RKO (cell line): ENCODE results near the gene CD2.

Source experiments
- DNase-seq: peaks from one replicate; pipeline ENCODE4 v3.0.0-alpha.2; 2016; ENCODE audit warnings: low spot score

CD2 gene, protein sequence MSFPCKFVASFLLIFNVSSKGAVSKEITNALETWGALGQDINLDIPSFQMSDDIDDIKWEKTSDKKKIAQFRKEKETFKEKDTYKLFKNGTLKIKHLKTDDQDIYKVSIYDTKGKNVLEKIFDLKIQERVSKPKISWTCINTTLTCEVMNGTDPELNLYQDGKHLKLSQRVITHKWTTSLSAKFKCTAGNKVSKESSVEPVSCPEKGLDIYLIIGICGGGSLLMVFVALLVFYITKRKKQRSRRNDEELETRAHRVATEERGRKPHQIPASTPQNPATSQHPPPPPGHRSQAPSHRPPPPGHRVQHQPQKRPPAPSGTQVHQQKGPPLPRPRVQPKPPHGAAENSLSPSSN

DNA sequence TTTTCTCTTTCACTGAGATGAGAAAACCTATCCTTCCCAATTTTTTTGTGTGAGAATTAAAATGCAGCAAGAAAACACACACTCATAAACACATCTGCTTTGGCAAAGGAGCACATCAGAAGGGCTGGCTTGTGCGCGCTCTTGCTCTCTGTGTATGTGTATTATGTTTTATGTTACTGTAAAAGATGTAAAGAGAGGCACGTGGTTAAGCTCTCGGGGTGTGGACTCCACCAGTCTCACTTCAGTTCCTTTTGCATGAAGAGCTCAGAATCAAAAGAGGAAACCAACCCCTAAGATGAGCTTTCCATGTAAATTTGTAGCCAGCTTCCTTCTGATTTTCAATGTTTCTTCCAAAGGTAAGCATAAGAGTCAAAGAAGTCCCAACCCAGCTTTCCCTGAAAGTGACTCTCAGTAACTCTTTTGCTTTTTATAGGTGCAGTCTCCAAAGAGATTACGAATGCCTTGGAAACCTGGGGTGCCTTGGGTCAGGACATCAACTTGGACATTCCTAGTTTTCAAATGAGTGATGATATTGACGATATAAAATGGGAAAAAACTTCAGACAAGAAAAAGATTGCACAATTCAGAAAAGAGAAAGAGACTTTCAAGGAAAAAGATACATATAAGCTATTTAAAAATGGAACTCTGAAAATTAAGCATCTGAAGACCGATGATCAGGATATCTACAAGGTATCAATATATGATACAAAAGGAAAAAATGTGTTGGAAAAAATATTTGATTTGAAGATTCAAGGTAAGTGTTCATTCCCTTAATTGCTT is at the start of gene CD2:
CD2 (plus strand) TSS at position 233 of the 780 bp plus-strand sequence; CDS start at position 296, 63 bp downstream.
- no peak for DNase-seq

DNA sequence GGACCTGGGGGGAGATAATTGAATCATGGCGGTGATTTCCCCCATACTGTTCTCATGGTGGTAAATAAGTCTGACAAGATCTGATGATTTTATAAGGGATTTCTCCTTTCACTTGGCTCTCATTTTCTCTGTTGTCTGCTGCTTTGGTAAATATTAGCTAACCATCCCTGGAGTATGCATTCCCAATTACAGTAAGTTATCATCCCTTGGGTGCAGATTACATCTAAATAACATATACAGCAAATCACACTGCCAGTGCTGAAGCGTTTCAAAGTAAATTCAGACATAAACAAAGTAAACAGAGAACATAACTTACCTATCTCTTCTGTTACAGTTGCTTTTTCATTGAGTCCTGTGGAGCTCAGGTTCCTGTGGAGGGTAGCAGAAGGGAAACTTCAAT is 48.1 kb upstream of the CD2 start:
- no peak for DNase-seq

DNA sequence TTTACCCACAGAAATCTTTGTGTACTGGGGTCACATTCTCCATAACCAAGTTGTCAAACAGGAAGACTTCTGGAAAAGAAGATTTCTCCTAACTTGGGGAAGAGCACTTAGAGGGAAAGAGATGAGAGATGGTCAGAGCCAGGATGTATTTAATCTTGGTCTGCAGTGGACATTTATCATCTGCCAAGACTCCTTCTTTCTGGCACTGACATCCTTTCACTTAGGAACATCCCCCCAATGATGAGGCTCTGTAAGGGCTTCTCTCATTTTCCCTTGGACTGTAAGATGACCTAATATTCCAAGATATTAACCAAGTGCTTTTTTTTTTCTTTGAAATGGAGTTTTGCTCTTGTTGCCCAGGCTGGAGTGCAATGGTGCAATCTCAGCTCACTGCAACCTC is 47.4 kb upstream of the CD2 start:
- no peak for DNase-seq

DNA sequence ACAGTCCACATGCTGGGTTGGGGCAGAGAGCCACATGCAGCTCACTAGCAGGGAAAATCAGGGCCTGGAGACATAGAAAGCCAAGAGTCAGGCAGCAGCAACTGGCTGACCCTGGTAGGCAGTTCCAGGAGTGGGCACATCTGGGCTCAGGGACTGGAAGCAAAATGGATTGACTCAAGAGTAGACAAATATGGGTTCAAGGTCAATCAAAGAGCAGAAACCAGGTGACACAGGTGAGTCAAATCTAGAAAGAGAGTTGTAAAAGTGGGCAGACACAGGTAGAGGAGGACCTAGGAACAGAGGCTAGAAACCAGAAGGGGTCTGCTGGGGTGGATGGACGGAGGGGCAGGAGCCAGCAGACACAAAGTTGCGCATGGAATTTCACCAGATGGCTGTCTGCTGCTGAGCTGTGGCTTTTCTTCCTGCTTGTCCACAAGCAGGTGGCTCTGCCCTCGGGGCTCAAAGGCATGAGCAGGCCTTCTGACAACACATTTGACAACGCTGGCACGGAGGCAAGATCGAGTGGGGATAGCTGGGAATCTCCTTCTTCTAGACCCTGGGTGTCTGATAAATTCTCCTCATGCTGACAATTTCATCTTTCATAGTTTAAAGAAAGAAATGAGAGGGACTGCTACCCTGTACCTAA is 45.9 kb upstream of the CD2 start:
- no peak for DNase-seq

DNA sequence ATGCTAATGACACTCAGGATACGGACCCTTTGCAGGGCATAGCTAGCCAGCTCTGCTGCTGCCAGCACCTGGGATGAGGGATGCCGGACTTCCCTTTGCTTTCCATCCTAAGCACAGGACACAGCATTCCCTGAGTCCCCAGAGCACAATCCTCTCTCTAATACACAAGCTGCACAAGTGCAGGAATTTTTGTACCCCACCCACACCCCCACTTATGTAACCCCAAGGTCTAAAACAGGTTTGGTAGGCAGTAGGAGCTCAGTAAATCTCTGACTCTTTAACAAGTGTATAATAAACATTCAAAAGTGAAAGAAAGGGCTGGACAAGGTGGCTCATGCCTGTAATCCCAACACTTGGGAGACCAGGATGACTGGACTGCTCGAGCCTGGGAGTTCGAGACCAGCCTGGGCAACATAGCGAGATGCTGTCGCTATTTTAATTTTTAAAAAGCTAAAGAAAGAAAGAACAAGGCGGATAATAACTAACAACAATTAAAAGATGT is 44.5 kb upstream of the CD2 start:
- no peak for DNase-seq

DNA sequence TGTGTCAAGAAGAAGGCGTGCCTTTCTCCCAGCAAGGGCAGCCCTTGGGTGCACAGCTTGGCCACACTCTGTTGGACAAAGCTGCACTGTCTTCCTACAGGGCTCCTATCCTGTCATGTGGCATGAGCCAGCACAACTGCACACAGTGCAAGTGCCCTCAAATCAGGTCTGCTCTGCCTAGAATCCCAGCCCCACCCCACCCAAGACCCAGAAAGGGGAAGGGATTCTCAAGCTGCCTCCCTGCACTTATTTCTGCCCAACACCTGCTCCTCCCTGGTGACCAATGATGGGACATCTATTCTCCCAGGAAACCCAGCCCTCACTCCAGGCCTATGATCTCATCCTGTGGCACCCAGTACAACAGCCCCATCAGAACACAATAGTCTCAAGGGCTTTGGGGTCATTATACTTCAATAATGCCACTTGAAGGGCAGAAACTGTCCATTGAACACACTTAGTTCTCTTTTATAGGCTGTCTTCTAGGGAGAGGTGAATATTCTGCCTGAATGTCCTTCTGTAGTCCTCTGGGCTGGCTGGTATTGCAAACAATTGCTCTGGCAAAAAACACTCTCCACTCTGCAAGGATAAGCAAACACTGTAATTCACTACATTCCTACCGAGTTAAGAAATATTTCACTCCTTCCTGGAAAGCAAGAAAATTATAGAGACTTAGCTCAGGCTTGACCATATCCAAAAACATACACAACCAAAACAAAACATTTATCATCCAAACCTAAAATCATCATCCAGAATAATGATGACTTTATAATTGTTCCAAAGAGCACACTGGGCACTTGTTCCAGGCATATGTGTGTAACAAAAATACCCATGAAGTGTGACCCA is 43.6 kb upstream of the CD2 start:
- DNase-seq = no peak

DNA sequence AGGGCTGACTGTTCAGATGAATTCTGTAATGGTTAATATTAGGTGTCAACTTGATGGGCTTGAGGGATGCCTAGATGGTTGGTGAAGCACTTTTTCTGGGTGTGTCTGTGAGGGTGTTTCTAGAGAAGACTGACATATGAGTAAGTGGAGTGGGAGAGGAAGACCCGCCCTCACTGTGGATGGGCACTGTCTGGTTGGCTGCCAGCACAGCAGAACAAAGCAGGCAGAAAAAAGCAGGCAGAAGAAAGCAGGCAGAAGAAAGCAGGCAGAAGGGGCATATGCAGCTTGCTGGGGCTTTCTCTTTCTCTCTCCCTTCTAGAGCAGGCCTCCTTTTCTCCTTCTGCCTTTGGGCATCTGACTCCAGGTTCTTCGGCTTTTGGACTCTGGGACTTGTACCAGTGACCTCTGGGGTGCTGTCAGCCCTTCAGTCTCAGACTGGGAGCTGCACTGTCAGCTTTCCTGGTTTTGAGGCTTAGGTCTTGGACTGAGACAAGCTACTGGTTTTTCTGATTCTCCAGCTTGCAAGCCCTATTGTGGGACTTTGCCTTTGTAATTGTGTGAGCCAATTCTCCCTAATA is 42.9 kb upstream of the CD2 start:
- no peak for DNase-seq

DNA sequence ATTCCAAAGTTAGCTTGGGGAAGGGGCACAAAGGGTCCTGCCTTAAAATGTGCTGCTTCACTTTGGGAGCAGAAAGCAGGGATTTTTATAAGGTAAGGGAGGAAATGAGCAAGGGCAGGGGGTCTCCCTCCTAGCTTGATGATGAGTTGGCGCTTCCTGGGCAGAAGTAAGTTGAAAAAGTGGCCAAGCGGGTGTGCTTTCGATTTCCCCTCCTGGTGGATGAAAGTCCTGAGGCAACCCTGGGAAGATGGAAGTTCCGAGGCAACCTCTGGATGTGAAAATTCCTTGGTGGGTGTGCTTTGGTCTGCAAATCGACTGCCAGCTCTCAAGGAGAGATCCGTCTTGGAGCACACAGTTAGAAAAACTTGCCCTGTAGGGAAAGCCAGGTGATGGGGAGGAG is 41.7 kb upstream of the CD2 start:
- DNase-seq = no peak

DNA sequence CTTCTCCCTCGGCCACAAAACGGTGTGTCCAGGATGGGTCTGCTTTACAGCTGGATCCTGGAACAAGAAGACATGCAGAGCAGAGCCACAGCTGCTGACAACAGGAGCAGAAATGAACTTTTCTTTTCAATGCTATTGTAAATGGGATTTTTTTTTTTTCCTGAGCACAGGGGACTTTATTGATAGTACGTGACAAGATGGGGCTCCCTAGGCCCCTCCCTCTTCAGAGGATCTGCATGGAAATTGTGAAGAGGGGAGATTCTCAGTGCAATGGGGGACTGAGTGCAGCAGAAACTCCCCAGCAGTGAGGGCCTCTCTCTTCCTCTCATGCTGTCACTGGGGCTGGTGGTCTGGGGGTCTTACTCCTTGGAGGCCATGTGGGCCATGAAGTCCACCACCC is 40.8 kb upstream of the CD2 start:
- no peak for DNase-seq

DNA sequence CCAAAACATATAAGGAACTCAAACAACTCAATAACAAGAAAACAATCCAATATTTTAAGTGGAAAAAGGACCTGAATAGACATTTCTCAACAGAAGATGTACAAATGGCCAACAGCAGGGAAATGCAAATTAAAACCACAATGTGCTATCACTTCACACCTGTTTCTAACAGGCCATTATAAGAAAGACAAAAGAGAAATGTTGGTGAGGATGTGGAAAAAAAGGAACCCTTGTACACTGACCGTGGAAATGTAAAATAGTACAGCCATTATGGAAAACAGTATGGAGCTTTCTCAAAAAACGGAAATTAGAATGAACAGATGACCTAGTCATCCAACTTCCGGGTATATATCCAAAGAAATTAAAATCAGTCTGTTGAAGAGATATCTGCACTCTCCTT is 37.8 kb upstream of the CD2 start:
- DNase-seq = no peak

DNA sequence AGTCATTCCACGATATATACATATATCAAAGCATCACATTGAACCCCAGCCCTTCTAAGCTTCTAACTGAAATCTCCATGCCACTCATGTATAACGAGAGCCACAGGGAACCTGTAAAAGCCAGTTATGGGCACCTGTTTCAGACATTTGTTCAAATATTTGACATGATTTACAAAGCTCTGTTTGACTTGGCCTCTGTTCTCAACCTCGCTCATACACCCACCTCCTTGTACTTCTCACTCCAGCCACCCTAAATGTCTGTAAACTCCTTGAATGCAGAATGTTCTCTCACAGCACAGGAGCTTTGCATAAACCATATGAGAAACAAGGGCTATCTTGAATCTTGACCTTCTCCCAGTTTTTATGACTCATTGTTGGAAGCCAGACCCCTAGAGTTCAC is 36.9 kb upstream of the CD2 start:
- no peak for DNase-seq

DNA sequence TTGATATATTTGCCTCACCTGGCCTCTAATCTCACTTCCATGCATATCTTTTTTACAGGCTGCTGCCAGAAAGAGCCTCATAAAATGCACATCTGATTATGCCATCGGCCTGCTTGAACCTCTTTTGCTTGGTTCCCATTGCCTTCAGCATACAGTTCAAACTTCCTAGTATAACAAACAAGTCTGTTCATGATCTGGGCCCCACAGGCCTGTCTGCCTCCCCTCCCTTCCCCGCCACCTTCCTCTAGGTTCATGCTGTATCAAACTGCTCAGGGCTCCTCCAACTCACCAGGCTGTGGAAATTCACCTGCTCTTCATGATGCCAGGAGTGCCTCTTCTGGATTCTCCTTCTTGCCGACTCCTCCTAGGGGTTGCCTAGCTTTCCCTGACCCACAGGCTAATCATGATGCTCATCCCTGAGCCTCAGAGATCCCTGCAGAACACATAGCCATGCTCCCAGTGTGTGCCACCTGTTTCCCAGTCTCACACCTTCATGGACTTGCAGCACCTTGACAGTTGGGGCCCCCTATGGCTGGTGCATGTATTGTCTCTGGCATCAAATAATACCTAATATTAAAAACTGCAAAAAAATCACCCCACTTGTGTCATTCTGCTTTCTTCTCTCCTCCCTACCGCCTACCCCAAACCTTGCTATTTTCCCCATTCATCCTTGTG is 33.7 kb upstream of the CD2 start:
- DNase-seq = no peak

DNA sequence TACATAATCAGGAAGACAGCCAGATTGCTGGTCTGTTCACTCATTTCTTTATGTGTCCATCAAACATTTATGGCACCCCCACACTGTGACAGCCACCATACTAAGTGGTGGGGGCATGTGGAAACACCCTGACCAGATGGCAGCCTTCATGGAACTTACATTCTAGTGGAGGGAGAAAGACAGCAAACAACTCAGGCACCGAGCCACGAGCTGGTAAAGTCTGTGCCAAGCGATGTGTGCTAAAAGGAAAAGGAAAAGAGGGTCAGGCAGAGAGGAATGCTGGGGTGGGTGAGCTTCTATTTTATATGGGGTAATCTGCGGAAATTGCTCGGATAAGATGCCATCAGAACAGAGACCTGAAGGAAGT is 33.2 kb upstream of the CD2 start:
- no peak for DNase-seq

DNA sequence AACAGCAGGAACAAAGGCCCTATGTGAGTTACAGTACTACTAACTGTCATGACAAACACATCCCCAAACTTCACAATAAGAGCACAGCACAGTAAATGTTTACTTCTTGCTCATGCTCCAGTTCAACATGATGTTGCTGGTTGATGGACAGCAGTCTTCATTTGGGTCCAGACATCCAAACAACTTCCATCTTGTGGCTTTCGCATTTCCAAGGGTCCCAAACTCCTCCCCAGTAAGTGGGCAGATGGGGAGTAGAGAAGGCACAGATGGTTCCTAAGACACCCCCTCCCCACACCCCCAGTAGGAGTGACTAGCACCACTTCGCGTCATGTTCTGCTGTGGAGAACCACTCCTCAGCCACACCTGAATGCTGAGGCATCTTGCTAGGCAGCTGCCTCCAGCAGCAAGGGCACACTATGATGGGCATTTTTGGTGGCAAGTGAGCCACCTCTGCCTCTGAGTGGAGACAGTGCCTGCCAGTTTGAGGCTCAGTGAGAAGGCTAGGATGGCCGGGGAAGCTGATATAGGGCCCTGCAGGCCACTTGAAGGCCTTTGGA is 32.7 kb upstream of the CD2 start:
- no peak for DNase-seq

DNA sequence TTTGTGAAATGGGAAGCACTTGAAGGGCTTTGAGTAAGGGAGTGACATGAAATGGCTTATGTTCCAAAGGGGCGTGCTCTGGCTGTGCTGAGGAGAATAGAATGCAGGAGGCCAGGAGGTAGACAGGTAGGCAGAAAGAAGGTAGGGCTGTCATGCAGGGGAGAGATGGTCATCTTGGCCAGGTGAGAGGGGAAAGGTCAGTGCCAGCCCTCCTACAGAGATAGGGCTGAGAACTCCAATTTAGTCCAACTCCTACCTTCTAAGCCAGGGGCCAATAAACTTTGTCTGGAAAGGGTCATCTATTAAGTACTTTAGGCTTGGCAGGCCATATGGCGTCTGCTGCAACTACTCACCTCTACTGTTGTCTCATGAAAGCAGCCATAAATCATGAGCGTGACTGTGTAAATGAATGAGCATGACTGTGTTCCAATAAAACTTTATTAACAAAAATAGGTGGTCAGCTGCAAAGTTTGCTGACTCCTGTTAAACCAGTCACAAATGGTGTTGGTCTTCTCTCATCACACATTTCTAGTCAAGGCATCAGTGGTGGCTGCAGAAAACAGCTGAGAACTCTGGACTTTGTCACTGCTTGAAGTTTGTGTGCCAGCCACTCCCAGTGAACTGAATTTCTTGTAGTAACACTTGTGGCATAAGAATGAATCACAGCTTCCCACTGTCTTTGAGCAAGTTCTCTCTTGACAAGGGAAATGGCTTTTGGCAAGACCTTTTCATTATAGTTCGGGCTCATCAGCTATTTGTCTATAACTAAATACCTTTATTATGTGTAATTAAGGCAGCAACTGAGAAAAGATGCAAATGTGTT is 32.0 kb upstream of the CD2 start:
- DNase-seq = peak; percentile 43

DNA sequence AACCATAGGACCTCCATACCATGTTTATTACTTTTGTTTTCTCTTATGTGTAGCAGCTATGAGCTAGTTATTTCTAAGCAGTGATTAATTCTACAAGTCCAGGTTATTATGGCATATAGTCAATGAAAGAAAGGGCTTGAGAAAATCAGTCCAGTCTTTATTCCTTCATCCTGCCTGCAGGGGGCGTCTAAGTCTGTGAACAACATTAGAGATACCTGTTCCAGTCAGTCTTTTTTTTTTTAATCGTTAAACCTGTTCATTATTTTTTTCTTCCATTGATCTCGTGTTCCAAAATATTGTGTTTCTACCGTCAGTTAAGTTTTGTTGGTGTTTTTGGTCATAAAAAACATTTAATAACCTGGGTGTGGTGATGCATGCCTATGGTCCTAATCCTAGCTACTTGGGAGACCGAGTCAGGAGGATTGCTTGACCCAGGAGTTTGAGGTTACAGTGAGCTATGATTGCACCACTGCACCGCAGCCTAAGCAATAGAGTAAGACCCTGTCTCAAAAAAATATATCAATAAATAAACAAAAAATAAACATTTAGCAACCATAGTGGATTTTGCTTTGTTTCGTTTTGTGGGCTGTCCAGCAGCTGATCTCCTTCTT is 29.4 kb upstream of the CD2 start:
- peak; percentile 66 for DNase-seq

DNA sequence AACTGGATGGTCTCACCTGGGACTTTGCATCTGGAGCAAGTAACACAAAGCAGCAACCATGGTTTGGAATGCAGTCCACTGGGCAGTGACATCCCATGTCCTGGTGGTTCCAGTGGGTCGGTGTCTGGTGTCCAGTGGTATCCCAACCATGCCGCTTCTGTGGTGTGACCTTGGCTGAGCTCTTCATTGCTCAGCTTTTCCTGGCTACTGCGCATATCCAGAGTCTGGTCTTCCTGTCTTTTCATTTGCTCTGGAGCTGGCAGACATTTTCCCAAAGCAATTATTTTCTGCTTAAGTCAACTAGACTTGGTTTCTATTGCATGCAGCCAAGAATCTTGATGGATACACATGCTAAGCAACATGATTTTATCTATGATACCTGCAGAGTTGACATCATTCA is 28.4 kb upstream of the CD2 start:
- DNase-seq = no peak

DNA sequence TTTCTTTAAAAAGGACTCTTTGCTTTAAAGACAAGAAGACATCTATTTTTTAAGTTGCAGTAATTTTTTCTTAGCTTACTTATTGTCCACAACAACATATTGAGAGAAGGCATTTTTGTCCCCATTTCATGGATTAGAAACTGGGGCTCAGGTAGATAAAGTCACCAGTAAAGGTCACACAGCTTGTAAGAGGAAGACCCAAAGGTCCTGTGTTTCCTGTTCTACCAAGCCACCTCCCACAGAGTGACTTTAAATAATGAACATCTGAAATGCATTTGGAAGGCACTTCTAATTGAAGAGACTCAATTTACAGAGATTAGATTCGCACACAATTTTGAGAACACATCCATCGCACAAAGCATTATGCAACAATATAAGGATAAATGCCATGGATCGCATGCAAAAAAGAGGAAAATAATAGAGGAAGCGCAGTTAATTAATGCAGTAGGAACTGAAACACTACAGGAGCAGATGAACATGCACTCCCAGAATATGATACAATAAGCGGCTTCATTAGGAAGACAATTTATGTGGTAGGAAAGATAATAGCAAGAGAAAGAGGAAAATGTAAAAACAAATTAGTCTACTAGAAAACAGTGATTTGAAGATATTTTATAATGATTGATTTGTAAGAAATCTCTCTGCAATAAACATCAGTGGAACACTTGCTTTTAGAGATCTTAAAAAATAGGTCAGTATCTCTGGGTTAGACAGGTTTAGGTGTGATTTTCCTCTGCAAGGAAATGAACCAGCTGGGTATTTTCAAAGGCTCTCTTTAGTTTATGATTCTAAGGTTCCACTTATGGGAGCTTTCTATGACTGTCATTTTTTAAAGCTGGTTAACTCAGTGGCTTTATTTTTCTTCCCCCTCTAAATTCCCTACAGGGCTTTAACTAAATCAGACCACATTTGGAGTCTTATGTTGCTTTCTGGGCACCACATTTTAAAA is 27.1 kb upstream of the CD2 start:
- no peak for DNase-seq
